GM10266 (cell line): Measurements from ENCODE around the gene STARD10.

Source experiments
- DNase-seq: peaks from one replicate; pipeline ENCODE4 v3.0.0; 2012; ENCODE audit errors: extremely low spot score
- TF ChIP-seq, protein P1 (sequence below): IDR thresholded peaks from 2 replicates; pipeline ENCODE4 v1.5.1; 2012; ENCODE audit warnings: mild to moderate bottlenecking, low read depth; ENCODE audit not compliant: control insufficient read depth, insufficient read depth; ENCODE audit errors: missing control alignments

Gene STARD10

DNA sequence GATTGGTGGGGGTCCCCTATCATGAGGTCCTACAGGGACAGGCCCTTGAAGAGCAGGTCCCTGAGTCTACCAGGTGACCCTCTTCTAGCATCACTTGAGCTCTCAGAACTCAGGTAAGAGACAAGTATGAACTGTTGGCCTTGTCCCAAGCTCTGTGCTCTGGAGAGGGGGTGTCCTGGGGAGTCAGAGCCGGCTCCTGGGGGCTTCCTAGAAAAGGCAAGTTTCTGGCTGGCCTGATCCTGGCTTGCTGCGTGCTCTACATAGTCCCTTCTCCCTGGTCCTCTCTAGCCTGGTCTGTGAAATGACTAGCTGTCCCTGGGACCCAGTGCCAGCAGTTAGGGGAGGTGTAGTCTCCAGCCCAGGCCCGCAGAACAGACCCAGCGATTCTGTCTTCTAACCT lies 31.8 kb upstream of the STARD10 start:
- DNase-seq = peak; percentile 9
- TF ChIP-seq, protein P1, sequence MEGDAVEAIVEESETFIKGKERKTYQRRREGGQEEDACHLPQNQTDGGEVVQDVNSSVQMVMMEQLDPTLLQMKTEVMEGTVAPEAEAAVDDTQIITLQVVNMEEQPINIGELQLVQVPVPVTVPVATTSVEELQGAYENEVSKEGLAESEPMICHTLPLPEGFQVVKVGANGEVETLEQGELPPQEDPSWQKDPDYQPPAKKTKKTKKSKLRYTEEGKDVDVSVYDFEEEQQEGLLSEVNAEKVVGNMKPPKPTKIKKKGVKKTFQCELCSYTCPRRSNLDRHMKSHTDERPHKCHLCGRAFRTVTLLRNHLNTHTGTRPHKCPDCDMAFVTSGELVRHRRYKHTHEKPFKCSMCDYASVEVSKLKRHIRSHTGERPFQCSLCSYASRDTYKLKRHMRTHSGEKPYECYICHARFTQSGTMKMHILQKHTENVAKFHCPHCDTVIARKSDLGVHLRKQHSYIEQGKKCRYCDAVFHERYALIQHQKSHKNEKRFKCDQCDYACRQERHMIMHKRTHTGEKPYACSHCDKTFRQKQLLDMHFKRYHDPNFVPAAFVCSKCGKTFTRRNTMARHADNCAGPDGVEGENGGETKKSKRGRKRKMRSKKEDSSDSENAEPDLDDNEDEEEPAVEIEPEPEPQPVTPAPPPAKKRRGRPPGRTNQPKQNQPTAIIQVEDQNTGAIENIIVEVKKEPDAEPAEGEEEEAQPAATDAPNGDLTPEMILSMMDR = no peak

DNA sequence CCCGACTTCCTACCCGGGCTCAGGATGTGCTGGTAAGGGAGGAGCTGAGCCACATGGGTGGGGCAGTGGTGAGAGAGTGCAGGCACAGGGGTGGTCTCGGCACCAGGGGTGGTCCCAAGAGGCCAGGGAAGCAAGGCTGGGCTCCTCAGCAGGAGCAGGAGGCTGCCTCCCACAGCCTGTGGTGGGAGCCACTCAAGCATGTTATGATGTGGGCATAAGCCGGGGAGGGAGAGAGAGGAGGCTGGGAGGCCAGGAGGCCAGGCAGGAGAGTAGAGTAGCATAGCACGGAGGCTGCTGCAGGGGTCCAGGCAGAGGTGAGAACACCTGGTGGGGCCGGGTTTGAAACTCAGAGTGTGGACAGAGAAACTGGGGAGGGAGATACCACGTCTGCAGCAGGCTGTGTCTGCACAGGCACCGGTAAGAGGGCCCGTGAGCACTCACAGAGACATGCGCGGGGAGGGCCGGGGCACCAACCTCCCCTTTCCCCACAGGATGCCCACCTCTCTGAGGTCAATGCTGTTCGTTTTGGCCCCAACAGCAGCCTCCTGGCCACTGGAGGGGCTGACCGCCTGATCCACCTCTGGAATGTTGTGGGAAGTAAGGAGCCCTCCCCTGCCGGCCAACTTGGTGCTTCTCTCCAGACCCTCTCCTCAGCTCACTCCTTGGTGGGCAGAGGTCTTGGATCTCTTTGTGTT lies 31.1 kb upstream of the STARD10 start:
- peak; percentile 13 for DNase-seq
- TF ChIP-seq, protein P1 = no peak

DNA sequence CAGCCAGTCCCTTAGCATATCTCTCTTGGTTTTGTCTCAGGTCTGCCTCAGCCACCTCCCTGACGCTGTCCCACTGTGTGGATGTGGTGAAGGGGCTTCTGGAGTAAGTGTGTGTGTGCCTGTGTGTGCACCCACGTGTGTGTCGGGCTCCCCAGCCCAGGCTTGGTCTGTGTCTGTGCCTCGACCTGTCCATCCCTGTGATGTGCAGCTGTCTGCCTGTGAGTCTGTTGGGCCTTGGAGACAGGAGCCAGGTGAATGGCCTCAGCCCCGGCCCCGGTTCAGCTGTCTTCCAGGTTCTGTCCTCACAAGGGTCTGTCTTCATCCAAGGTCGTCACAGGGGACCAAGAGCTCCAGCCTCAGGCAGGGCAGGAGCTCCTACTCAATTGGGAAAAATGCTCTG lies 30.2 kb upstream of the STARD10 start:
- TF ChIP-seq, protein P1 = no peak
- DNase-seq = no peak

- TF ChIP-seq, protein P1 = no peak
- DNase-seq = peak; percentile 10
Observed at GRCh38 chr11:72823105-72823804, 29.4 kb upstream of the STARD10 start.

DNA sequence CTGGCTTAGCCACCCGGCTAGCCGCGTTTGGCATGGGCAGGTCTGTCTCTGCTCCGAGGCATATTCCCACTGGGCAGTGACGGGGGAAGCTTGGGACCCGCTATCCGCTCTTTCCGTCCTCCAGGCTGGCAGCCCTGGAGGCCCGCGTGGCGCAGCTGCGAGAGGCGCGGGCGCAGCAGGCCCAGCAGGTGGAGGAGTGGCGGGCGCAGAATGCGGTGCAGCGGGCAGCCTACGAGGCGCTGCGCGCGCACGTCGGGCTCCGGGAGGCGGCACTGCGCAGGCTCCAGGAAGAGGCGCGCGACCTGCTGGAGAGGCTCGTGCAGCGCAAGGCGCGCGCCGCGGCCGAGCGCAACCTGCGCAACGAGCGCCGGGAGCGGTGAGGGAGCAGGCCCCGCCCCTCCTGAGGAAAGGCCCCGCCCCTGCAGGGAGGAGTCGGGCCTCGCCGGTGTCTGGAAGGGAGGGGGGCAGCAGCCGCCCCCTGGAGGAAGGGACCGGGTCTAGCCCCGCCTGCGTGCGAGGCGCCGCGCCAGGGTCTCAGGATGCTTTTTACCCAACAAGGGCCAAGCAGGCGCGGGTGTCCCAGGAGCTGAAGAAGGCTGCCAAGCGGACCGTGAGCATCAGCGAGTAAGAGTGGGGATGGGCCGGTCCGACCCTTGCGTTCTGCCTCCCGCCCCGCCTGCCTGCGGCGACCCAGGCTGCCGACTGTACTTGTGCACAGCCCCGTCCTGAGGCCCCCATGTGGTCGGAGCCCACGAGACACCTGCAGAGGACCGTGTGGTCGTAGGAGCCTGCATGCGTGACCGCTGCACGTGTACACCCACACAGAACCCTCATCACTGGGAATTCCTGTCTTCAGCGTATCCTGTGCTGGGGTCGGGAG lies 28.3 kb upstream of the STARD10 start:
- TF ChIP-seq, protein P1 = no peak
- peak; percentile 87 for DNase-seq

- TF ChIP-seq, protein P1 = no peak
Observed at GRCh38 chr11:72821221-72821919, 27.5 kb upstream of the STARD10 start.

More at GRCh38 chr11:72821221-72821919, 27.5 kb upstream of the STARD10 start:
- peak; percentile 9 for DNase-seq
